GM10248 (cell line): ENCODE results near the gene TIAL1.

Experiments
- CTCF ChIA-PET: fragments of 300-600 bp; sonication (Branson Sonifier 250); formaldehyde crosslinking; extraction: SDS; loops from one replicate; lab custom pipeline; 2021; ENCODE audit warnings: antibody characterized with exemption; lab: Yijun Ruan, JAX
- POLR2A ChIA-PET: fragments of 350-650 bp; sonication (Branson Sonifier 250); formaldehyde crosslinking; extraction: SDS; loops from one replicate; lab custom pipeline; 2020; ENCODE audit warnings: antibody characterized with exemption; lab: Yijun Ruan, JAX
- DNase-seq: peaks from one replicate; pipeline ENCODE4 v3.0.0; 2012; ENCODE audit errors: extremely low spot score
- TF ChIP-seq, protein P1 (sequence below): IDR thresholded peaks from 2 replicates; pipeline ENCODE4 v1.5.1; 2012; ENCODE audit warnings: mild to moderate bottlenecking, low read depth; ENCODE audit errors: extremely low read depth, missing control alignments, control extremely low read depth

Gene TIAL1

DNA sequence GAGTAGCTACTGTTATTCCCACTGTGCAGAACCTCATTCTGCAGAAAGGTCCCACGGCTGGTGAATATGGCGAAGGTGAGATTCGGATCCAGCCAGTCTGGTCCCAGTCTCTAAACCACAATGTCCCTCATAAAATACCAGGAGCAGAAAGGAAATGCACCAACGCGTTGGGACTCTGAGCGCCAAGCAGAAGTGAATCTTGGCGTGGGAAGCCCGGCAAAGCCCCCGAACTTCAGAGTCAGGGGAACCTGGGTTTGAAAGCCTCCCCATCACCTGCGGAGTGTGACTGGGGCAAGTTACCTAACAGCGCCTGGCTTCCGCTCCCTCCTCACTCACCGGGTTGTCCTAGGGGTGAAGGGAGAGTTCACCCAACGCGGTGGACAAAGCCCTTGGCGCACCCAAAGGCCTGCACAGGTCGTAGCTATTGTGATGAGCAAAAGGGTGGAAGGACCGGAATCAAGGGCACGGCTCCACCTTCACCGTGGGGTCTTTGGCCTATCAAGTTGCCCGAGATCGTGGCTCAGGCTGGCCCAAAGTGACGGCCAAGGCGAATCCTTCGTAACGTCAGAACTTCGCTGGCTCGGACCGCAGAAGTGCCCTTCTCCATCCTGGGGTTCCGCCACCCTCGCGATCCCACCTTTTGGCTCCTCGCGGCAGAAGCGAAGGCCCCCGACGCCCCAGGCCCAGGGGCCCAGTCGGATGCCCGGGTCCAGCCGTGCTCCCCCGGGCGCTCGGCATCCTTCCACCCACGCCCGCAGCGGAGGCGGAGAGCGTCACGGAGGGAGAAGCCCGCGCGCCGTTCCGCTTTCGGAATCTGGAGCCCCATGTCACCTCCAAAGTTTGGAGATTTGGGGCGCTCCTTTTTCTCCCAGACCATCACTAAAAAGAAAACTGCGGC, 55.1 kb downstream of the TIAL1 start:
- DNase-seq: peak; percentile 55
- ChIA-PET CTCF (interaction anchor here (1.0 to 4.6 kb wide), 20 partner anchors 7 to 411 kb away, joined by 3 to 25 read pairs (median 5); partner anchors contain the start of gene GRK5), POLR2A (interaction anchor here (1.0 to 1.8 kb wide), 4 partner anchors 11 to 55 kb away, joined by 4 to 7 read pairs (median 6); partner anchors contain the start of gene TIAL1)

GRCh38 chr10:119541046-119541445, 55.7 kb downstream of the TIAL1 start:
- DNase-seq: no peak
- TF ChIP-seq, protein P1, sequence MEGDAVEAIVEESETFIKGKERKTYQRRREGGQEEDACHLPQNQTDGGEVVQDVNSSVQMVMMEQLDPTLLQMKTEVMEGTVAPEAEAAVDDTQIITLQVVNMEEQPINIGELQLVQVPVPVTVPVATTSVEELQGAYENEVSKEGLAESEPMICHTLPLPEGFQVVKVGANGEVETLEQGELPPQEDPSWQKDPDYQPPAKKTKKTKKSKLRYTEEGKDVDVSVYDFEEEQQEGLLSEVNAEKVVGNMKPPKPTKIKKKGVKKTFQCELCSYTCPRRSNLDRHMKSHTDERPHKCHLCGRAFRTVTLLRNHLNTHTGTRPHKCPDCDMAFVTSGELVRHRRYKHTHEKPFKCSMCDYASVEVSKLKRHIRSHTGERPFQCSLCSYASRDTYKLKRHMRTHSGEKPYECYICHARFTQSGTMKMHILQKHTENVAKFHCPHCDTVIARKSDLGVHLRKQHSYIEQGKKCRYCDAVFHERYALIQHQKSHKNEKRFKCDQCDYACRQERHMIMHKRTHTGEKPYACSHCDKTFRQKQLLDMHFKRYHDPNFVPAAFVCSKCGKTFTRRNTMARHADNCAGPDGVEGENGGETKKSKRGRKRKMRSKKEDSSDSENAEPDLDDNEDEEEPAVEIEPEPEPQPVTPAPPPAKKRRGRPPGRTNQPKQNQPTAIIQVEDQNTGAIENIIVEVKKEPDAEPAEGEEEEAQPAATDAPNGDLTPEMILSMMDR: no peak
- POLR2A ChIA-PET: no interaction called here
- CTCF ChIA-PET: interaction anchor here (0.8 to 4.6 kb wide), 8 partner anchors 9 to 342 kb away, joined by 3 to 25 read pairs (median 4); no protein-coding TSS in a partner anchor

More for the DNA sequence above, 55.1 kb downstream of the TIAL1 start:
- TF ChIP-seq, protein P1: no peak

GRCh38 chr10:119540038-119540437, 56.7 kb downstream of the TIAL1 start:
- CTCF ChIA-PET: interaction anchor here (1.1 to 4.6 kb wide), 5 partner anchors 10 to 341 kb away, joined by 4 to 23 read pairs (median 5); no protein-coding TSS in a partner anchor
- POLR2A ChIA-PET: interaction anchor here (0.6 kb wide), 1 partner anchor 416 kb away, joined by 3 read pairs; no protein-coding TSS in a partner anchor
- no peak for DNase-seq
- TF ChIP-seq, protein P1: no peak

GRCh38 chr10:119539359-119539825, 57.4 kb downstream of the TIAL1 start:
- ChIA-PET CTCF (interaction anchor here (1.0 to 4.6 kb wide), 4 partner anchors 10 to 82 kb away, joined by 3 to 23 read pairs (median 4); no protein-coding TSS in a partner anchor), POLR2A (interaction anchor here (0.6 kb wide), 1 partner anchor 146 kb away, joined by 3 read pairs; no protein-coding TSS in a partner anchor)
- TF ChIP-seq, protein P1: no peak
- DNase-seq: peak; percentile 37

- POLR2A ChIA-PET: no interaction called here
- TF ChIP-seq, protein P1: peak; percentile 23
- CTCF ChIA-PET: interaction anchor here (1.0 to 4.6 kb wide), 5 partner anchors 9 to 82 kb away, joined by 3 to 23 read pairs (median 4); no protein-coding TSS in a partner anchor
- DNase-seq: peak; percentile 38
Observed at GRCh38 chr10:119538632-119539358, 58.0 kb downstream of the TIAL1 start.
